OCI-LY1 (cell line): ENCODE results near the gene GLB1L3.

Experiments used
- CTCF ChIP-seq: fragments of 200-600 bp; sonication (generic), shearing (Covaris generic); IDR thresholded peaks from 2 replicates; pipeline ENCODE4 v1.5.1; 2017; ENCODE audit warnings: mild to moderate bottlenecking, antibody characterized with exemption, low read length, moderate library complexity, mixed read lengths
- EZH2 ChIP-seq: fragments of 200-600 bp; sonication (generic), shearing (Covaris generic); IDR thresholded peaks from 2 replicates; pipeline ENCODE4 v1.8.0; 2017; ENCODE audit warnings: borderline replicate concordance, mixed run types, mild to moderate bottlenecking, antibody characterized with exemption, low read length, moderate library complexity, mixed read lengths

GRCh38 chr11:134257101-134257500 lies 19.1 kb upstream of the GLB1L3 start:
- no peak for TF ChIP-seq CTCF
- no peak for TF ChIP-seq EZH2
